IPS-18c (cell line): Measurements from ENCODE around the gene RINL.
"Not testable (repeated sequence)": the region's sequence is repeated elsewhere in the genome, so short reads cannot be mapped to it uniquely, and the experiment has no call there.

ENCODE experiments used
- H3K4me3 ChIP-seq: 2 replicates; pipeline ENCODE4 v1.7.0; 2013; ENCODE audit warnings: low read depth, mild to moderate bottlenecking, low read length, moderate library complexity; ENCODE audit not compliant: insufficient read depth
- H3K9me3 ChIP-seq: one replicate; pipeline ENCODE4 v1.6.1; 2013; ENCODE audit warnings: mild to moderate bottlenecking, low read length, moderate library complexity; ENCODE audit not compliant: control insufficient read depth, insufficient read depth

The RINL gene

GRCh38 chr19:38831142-38831605 lies 46.9 kb downstream of the RINL start:
- H3K4me3 ChIP-seq: peak overlapping the region; percentile 86
- no peaks in the 10 kb centered on the region for H3K9me3 ChIP-seq

GRCh38 chr19:38830039-38830733 lies 47.9 kb downstream of the RINL start:
- no peak overlapping the region for H3K4me3 ChIP-seq

GRCh38 chr19:38829203-38829602 lies 48.9 kb downstream of the RINL start:
- H3K9me3 ChIP-seq, H3K4me3 ChIP-seq: not testable (repeated sequence)

More at GRCh38 chr19:38830039-38830733, 47.9 kb downstream of the RINL start:
- no peaks in the 10 kb centered on the region for H3K9me3 ChIP-seq

GRCh38 chr19:38826856-38827551 lies 51.1 kb downstream of the RINL start:
- Histone ChIP-seq H3K4me3 (no peak overlapping the region), H3K9me3 (no peaks in the 10 kb centered on the region)

GRCh38 chr19:38825936-38826335 lies 52.1 kb downstream of the RINL start:
- H3K4me3 ChIP-seq, H3K9me3 ChIP-seq: not testable (repeated sequence)

GRCh38 chr19:38821230-38821825 lies 56.7 kb downstream of the RINL start:
- H3K9me3 ChIP-seq, H3K4me3 ChIP-seq: not testable (repeated sequence)

- H3K9me3 ChIP-seq: no peaks in the 10 kb centered on the region
- H3K4me3 ChIP-seq: no peak overlapping the region
These were observed 58.7 kb downstream of the RINL start for GRCh38 chr19:38819231-38819920.
